CD4-positive, alpha-beta T cell (primary cell): ENCODE data around the gene SLC1A3. TPM values are rescaled to one million over a fixed set of nuclear protein-coding genes. Genes with fewer than 3 reads are reported as not detected.

Experiments
- ATAC-seq: fragments of 200-7000 bp; cut with Tn5 transposase; one replicate; pipeline ENCODE4 v1.10.0; 2022; ENCODE audit warnings: mild to moderate bottlenecking; ENCODE audit not compliant: poor library complexity
- CTCF ChIA-PET: fragments of 350-600 bp; sonication (Branson Sonifier 250); formaldehyde crosslinking; loops from one replicate; lab custom pipeline; 2021; ENCODE audit warnings: antibody characterized with exemption, inconsistent platforms; lab: Charles Lee
- POLR2A ChIA-PET: fragments of 350-600 bp; sonication (Branson Sonifier 250); formaldehyde crosslinking; loops from one replicate; lab custom pipeline; 2021; ENCODE audit warnings: antibody characterized with exemption, inconsistent platforms; lab: Charles Lee
- DNase-seq, 14 experiments: peaks; one replicate each; pipeline ENCODE4 v3.0.0-alpha.2; 2013 to 2020; ENCODE audit warnings: mixed read lengths in 2 of 14
- H3K27ac ChIP-seq, 2 donors: one replicate each; pipeline versions ENCODE4 v1.5.1 to v1.7.0; 2013; ENCODE audit warnings: low read length in 2 of 2, low read depth in 1 of 2, mild to moderate bottlenecking in 1 of 2
- H3K27me3 ChIP-seq, 2 experiments: 1 replicate in 1 of 2; 2 replicates in 1 of 2; pipeline versions ENCODE4 v1.6.1 to v1.7.0; 2013; ENCODE audit warnings: low read length in 2 of 2, control low read depth in 1 of 2, mild to moderate bottlenecking in 1 of 2, moderate library complexity in 1 of 2; ENCODE audit not compliant: insufficient read depth in 2 of 2, control insufficient read depth in 1 of 2
- H3K36me3 ChIP-seq: one replicate; pipeline ENCODE4 v1.6.1; 2013; ENCODE audit warnings: low read length, control low read depth; ENCODE audit not compliant: insufficient read depth
- H3K4me1 ChIP-seq: one replicate; pipeline ENCODE4 v1.6.1; 2013; ENCODE audit warnings: low read length, control low read depth; ENCODE audit not compliant: insufficient read depth
- H3K4me3 ChIP-seq: one replicate; pipeline ENCODE4 v1.5.1; 2013; ENCODE audit warnings: mild to moderate bottlenecking, low read length, moderate library complexity
- H3K9me3 ChIP-seq, 2 experiments: 1 replicate in 1 of 2; 2 replicates in 1 of 2; pipeline versions ENCODE4 v1.6.1 to v1.7.0; 2013; ENCODE audit warnings: low read length in 2 of 2, mild to moderate bottlenecking in 2 of 2, control low read depth in 1 of 2, moderate library complexity in 1 of 2; ENCODE audit not compliant: control insufficient read depth in 1 of 2, insufficient read depth in 1 of 2
- H3K27ac Mint-ChIP-seq: one replicate; pipeline ENCODE4 v1.8.0; 2020; ENCODE audit warnings: mixed read lengths
- H3K27me3 Mint-ChIP-seq: one replicate; pipeline ENCODE4 v1.8.0; 2021; ENCODE audit warnings: mixed read lengths
- H3K36me3 Mint-ChIP-seq: one replicate; pipeline ENCODE4 v1.8.0; 2021; ENCODE audit warnings: low read depth, mixed read lengths
- H3K4me1 Mint-ChIP-seq: one replicate; pipeline ENCODE4 v1.8.0; 2021; ENCODE audit warnings: low read depth, mixed read lengths
- H3K4me3 Mint-ChIP-seq: one replicate; pipeline ENCODE4 v1.8.0; 2020; ENCODE audit warnings: mild to moderate bottlenecking, mixed read lengths
- H3K9me3 Mint-ChIP-seq: one replicate; pipeline ENCODE4 v1.8.0; 2020; ENCODE audit warnings: mixed read lengths
- CTCF ChIP-seq: fragments of 200-600 bp; IDR thresholded peaks from one replicate; pipeline ENCODE4 v1.8.0; 2022; ENCODE audit warnings: antibody characterized with exemption, mild to moderate bottlenecking
- intact Hi-C, 2 experiments: fragments of 100-400 bp; cut with DNase I in 1 of 2; cut with micrococcal nuclease in 1 of 2; formaldehyde crosslinking; loops; one replicate each; pipeline versions ENCODE4 v1.15.1 to v1.9.0; 2023 to 2025; cut with DNase I, micrococcal nuclease
- total RNA-seq, 174 experiments: library from RNA in 2 of 174; stranded (reverse) in 2 of 174; gene quantifications; one replicate each; pipeline ENCODE4 v1.2.3 and lab custom pipeline; 2021 to 2026

SLC1A3 gene
- total RNA-seq, 2 experiments from 2014 or later = not detected

GRCh38 chr5:36599986-36600779, 6.2 kb upstream of the SLC1A3 start:
- Histone ChIP-seq H3K27ac (no peak overlapping the region), H3K4me3 (no peak overlapping the region), H3K4me1 (no peaks in the 10 kb centered on the region), H3K36me3 (no peaks in the 10 kb centered on the region), H3K27me3 (peaks cover 0 to 2% of the 10 kb centered on the region in 2 experiments), H3K9me3 (no peaks in the 10 kb centered on the region)
- Mint-ChIP-seq H3K27ac (no peak overlapping the region), H3K36me3 (no peaks in the 10 kb centered on the region), H3K4me1 (peaks cover 4% of the 10 kb centered on the region), H3K4me3 (no peak overlapping the region), H3K27me3 (peaks cover 30% of the 10 kb centered on the region), H3K9me3 (no peaks in the 10 kb centered on the region)
- ChIA-PET POLR2A (no interaction called here), CTCF (no interaction called here)
- ATAC-seq = no peak
- no peak for DNase-seq
- intact Hi-C loops = no loop called here
- no peak for TF ChIP-seq CTCF

GRCh38 chr5:36600917-36601527, 5.4 kb upstream of the SLC1A3 start:
- Histone ChIP-seq H3K4me3 (no peak overlapping the region), H3K9me3 (no peaks in the 10 kb centered on the region), H3K36me3 (no peaks in the 10 kb centered on the region), H3K27me3 (peaks cover 2 to 4% of the 10 kb centered on the region in 2 experiments), H3K4me1 (no peaks in the 10 kb centered on the region), H3K27ac (no peak overlapping the region)
- Mint-ChIP-seq H3K36me3 (no peaks in the 10 kb centered on the region), H3K27ac (no peak overlapping the region), H3K27me3 (peaks cover 39% of the 10 kb centered on the region), H3K9me3 (no peaks in the 10 kb centered on the region), H3K4me1 (peaks cover 10% of the 10 kb centered on the region), H3K4me3 (no peak overlapping the region)
- POLR2A ChIA-PET = no interaction called here
- ATAC-seq (no peak), DNase-seq (no peak)
- intact Hi-C loops = no loop called here
- CTCF ChIA-PET = no interaction called here
- TF ChIP-seq CTCF = no peak

- ChIA-PET POLR2A (no interaction called here), CTCF (no interaction called here)
- Mint-ChIP-seq H3K27me3 (peaks cover 56% of the 10 kb centered on the region), H3K36me3 (no peaks in the 10 kb centered on the region), H3K4me1 (peaks cover 23% of the 10 kb centered on the region), H3K4me3 (no peak overlapping the region), H3K9me3 (no peaks in the 10 kb centered on the region), H3K27ac (no peak overlapping the region)
- Histone ChIP-seq H3K36me3 (no peaks in the 10 kb centered on the region), H3K27ac (no peak overlapping the region), H3K4me1 (peaks cover 11% of the 10 kb centered on the region), H3K4me3 (no peak overlapping the region), H3K9me3 (no peaks in the 10 kb centered on the region), H3K27me3 (peaks cover 16 to 20% of the 10 kb centered on the region in 2 experiments)
- intact Hi-C loops = no loop called here
- ATAC-seq = no peak
- DNase-seq = no peak
- TF ChIP-seq CTCF = no peak
Measured at GRCh38 chr5:36602704-36603321, 3.6 kb upstream of the SLC1A3 start.
